ENCODE results near the gene EVI2A.

EVI2A gene

GRCh38 chr17:31272236-31272635 is 49.2 kb downstream of the EVI2A start:
- no peak for DNase-seq

DNA sequence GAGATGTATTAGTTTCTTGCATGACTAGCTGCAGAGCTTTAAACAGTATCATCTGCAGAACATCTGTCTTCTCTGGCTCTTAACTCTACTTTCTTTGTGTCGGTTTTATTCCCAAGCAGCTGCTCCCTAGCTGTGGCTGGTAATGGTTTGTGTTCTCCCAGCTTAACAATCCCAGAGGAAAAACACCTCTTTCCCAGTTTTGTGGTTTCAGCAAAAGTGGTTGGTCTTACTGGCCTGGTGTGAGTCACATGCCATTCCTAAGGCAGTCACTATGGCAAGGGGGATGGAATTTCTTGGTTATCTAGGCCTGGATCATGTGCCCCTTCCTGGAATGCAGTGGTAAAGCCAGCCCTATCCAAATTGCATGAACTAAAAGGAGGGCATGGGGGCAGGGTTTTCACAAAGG is 51.8 kb downstream of the EVI2A start:
- DNase-seq = no peak

- DNase-seq = no peak
Observed at GRCh38 chr17:31269036-31269577, 52.3 kb downstream of the EVI2A start.
